Erythroblast (primary cell): ENCODE measurements around the gene MAP3K2.

ENCODE experiments used
- GATA1 ChIP-seq: IDR thresholded peaks from 2 replicates; pipeline ENCODE4 v1.6.1; 2011; ENCODE audit warnings: low read depth, mild to moderate bottlenecking, control low read depth, low read length, moderate library complexity
- POLR2A ChIP-seq: IDR thresholded peaks from 2 replicates; pipeline ENCODE4 v1.6.1; 2011; ENCODE audit warnings: mild to moderate bottlenecking, low read length

GRCh38 chr2:127279781-127280180, 108.0 kb downstream of the MAP3K2 start:
- TF ChIP-seq POLR2A (no peak), GATA1 (no peak)
